SJCRH30 (cell line): ENCODE data around the gene METTL21C. TPM values are rescaled to one million over a fixed set of nuclear protein-coding genes. Genes with fewer than 3 reads are reported as not detected.
A peak's percentile ranks its signal among the peaks of the same experiment; 100 is the strongest.

ENCODE experiments used
- DNase-seq, 2 experiments: peaks; one replicate each; pipeline ENCODE4 v3.0.0-alpha.2; 2015 to 2020
- H3K27ac ChIP-seq: fragments of 250-450 bp; sonication (Bioruptor Pico); 2 replicates; pipeline ENCODE4 v1.5.1; 2020; ENCODE audit warnings: mild to moderate bottlenecking, moderate library complexity
- H3K27me3 ChIP-seq: fragments of 250-450 bp; sonication (Bioruptor Pico); 2 replicates; pipeline ENCODE4 v1.5.1; 2020; ENCODE audit warnings: mild to moderate bottlenecking, moderate library complexity
- H3K36me3 ChIP-seq: fragments of 250-450 bp; sonication (Bioruptor Pico); 2 replicates; pipeline ENCODE4 v1.5.1; 2020; ENCODE audit warnings: mild to moderate bottlenecking, moderate library complexity
- H3K4me1 ChIP-seq: fragments of 250-450 bp; sonication (Bioruptor Pico); 2 replicates; pipeline ENCODE4 v1.5.1; 2020; ENCODE audit warnings: mild to moderate bottlenecking, moderate library complexity
- H3K4me3 ChIP-seq: fragments of 250-450 bp; sonication (Bioruptor Pico); 2 replicates; pipeline ENCODE4 v1.5.1; 2020; ENCODE audit warnings: mild to moderate bottlenecking, moderate library complexity
- H3K9me3 ChIP-seq: fragments of 250-450 bp; sonication (Bioruptor Pico); replicated peaks from 2 replicates; pipeline ENCODE4 v1.5.1; 2020; ENCODE audit warnings: mild to moderate bottlenecking, moderate library complexity
- total RNA-seq: library from RNA; depleted of rRNA; stranded (reverse); fragments of >200 nt; shearing (Covaris generic); gene quantifications from 2 replicates; pipeline ENCODE4 v1.2.3, GENCODE V29; 2014

METTL21C gene
- total RNA-seq, 1 experiment from 2014 or later = not detected

- DNase-seq = no peak
- H3K36me3 ChIP-seq = peaks cover 53% of the 10 kb centered on the region
- no peak overlapping the region for H3K27ac ChIP-seq
Observed at GRCh38 chr13:102659168-102659713, 35.6 kb downstream of the METTL21C start.

GRCh38 chr13:102658660-102659059, 36.2 kb downstream of the METTL21C start:
- DNase-seq = no peak
- Histone ChIP-seq H3K4me3 (no peak overlapping the region), H3K27me3 (no peaks in the 10 kb centered on the region), H3K27ac (no peak overlapping the region), H3K9me3 (0 out of 2 replicates have a peak, but pooled peaks cover 3% of the 10 kb centered on the region), H3K4me1 (no peaks in the 10 kb centered on the region), H3K36me3 (peaks cover 53% of the 10 kb centered on the region)

More at GRCh38 chr13:102659168-102659713, 35.6 kb downstream of the METTL21C start:
- Histone ChIP-seq H3K9me3 (0 out of 2 replicates have a peak, but pooled peaks cover 3% of the 10 kb centered on the region), H3K27me3 (no peaks in the 10 kb centered on the region), H3K4me1 (no peaks in the 10 kb centered on the region), H3K4me3 (no peak overlapping the region)

- Histone ChIP-seq H3K4me1 (no peaks in the 10 kb centered on the region), H3K4me3 (no peak overlapping the region), H3K36me3 (peaks cover 58% of the 10 kb centered on the region), H3K9me3 (0 out of 2 replicates have a peak, but pooled peaks cover 3% of the 10 kb centered on the region), H3K27ac (no peak overlapping the region), H3K27me3 (no peaks in the 10 kb centered on the region)
- DNase-seq = no peak
Observed at GRCh38 chr13:102657630-102658029, 37.2 kb downstream of the METTL21C start.

GRCh38 chr13:102654756-102655155, 40.1 kb downstream of the METTL21C start:
- Histone ChIP-seq H3K36me3 (peaks cover 65% of the 10 kb centered on the region), H3K27me3 (no peaks in the 10 kb centered on the region; the same call in 1 of the 2 replicates), H3K4me3 (no peak overlapping the region), H3K27ac (no peak overlapping the region), H3K9me3 (0 out of 2 replicates have a peak, but pooled peaks cover 3% of the 10 kb centered on the region), H3K4me1 (peaks cover 13% of the 10 kb centered on the region)
- peak in 1 of 2 experiments; percentile 3 for DNase-seq

- no peak for DNase-seq
- H3K27ac ChIP-seq = no peak overlapping the region
- peaks cover 13% of the 10 kb centered on the region for H3K4me1 ChIP-seq
- no peaks in the 10 kb centered on the region for H3K9me3 ChIP-seq
- H3K4me3 ChIP-seq = no peak overlapping the region
- no peaks in the 10 kb centered on the region; the same call in 1 of the 2 replicates for H3K27me3 ChIP-seq
- H3K36me3 ChIP-seq = peaks cover 63% of the 10 kb centered on the region
Observed at GRCh38 chr13:102651892-102652291, 43.0 kb downstream of the METTL21C start.

- Histone ChIP-seq H3K27me3 (no peaks in the 10 kb centered on the region; the same call in 1 of the 2 replicates), H3K4me1 (peaks cover 13% of the 10 kb centered on the region), H3K4me3 (no peak overlapping the region), H3K9me3 (no peaks in the 10 kb centered on the region), H3K27ac (no peak overlapping the region; the same call in 1 of the 2 replicates), H3K36me3 (peaks cover 65% of the 10 kb centered on the region)
- DNase-seq = no peak
Observed at GRCh38 chr13:102651392-102651791, 43.5 kb downstream of the METTL21C start.

GRCh38 chr13:102650444-102650843, 44.4 kb downstream of the METTL21C start:
- no peak overlapping the region for H3K4me3 ChIP-seq
- no peaks in the 10 kb centered on the region; the same call in 1 of the 2 replicates for H3K27me3 ChIP-seq
- H3K9me3 ChIP-seq = no peaks in the 10 kb centered on the region
- H3K27ac ChIP-seq = peak overlapping the region; percentile 8; the same call in 1 of the 2 replicates
- H3K4me1 ChIP-seq = peaks cover 13% of the 10 kb centered on the region
- peaks cover 66% of the 10 kb centered on the region for H3K36me3 ChIP-seq
- DNase-seq = peak in 1 of 2 experiments; percentile 12

- peaks cover 75% of the 10 kb centered on the region for H3K36me3 ChIP-seq
- no peak overlapping the region for H3K4me3 ChIP-seq
- no peaks in the 10 kb centered on the region; the same call in 1 of the 2 replicates for H3K27me3 ChIP-seq
- no peaks in the 10 kb centered on the region for H3K9me3 ChIP-seq
- no peak overlapping the region for H3K27ac ChIP-seq
- no peak for DNase-seq
- H3K4me1 ChIP-seq = peaks cover 13% of the 10 kb centered on the region
Observed at GRCh38 chr13:102648046-102648445, 46.8 kb downstream of the METTL21C start.

- Histone ChIP-seq H3K4me3 (no peak overlapping the region), H3K27ac (no peak overlapping the region), H3K36me3 (peaks cover 73% of the 10 kb centered on the region), H3K9me3 (no peaks in the 10 kb centered on the region), H3K4me1 (peaks cover 7% of the 10 kb centered on the region), H3K27me3 (no peaks in the 10 kb centered on the region; the same call in 1 of the 2 replicates)
- no peak for DNase-seq
Observed at GRCh38 chr13:102645701-102646100, 49.1 kb downstream of the METTL21C start.

GRCh38 chr13:102643656-102644055, 51.2 kb downstream of the METTL21C start:
- Histone ChIP-seq H3K4me1 (no peaks in the 10 kb centered on the region), H3K27me3 (no peaks in the 10 kb centered on the region), H3K9me3 (no peaks in the 10 kb centered on the region), H3K4me3 (no peak overlapping the region), H3K27ac (no peak overlapping the region), H3K36me3 (peaks cover 65% of the 10 kb centered on the region)
- no peak for DNase-seq

GRCh38 chr13:102642475-102642874, 52.4 kb downstream of the METTL21C start:
- H3K36me3 ChIP-seq = peaks cover 67% of the 10 kb centered on the region
- H3K27ac ChIP-seq = no peak overlapping the region
- no peaks in the 10 kb centered on the region for H3K27me3 ChIP-seq
- H3K9me3 ChIP-seq = no peaks in the 10 kb centered on the region
- H3K4me1 ChIP-seq = no peaks in the 10 kb centered on the region
- no peak overlapping the region for H3K4me3 ChIP-seq
- DNase-seq = no peak

GRCh38 chr13:102642029-102642428, 52.8 kb downstream of the METTL21C start:
- H3K36me3 ChIP-seq = peaks cover 67% of the 10 kb centered on the region
- no peak overlapping the region for H3K27ac ChIP-seq
- H3K27me3 ChIP-seq = no peaks in the 10 kb centered on the region
- H3K4me1 ChIP-seq = no peaks in the 10 kb centered on the region
- no peaks in the 10 kb centered on the region for H3K9me3 ChIP-seq
- H3K4me3 ChIP-seq = no peak overlapping the region
- no peak for DNase-seq

GRCh38 chr13:102638741-102639140, 56.1 kb downstream of the METTL21C start:
- H3K36me3 ChIP-seq = peaks cover 63% of the 10 kb centered on the region

More at GRCh38 chr13:102638741-102639140, 56.1 kb downstream of the METTL21C start:
- Histone ChIP-seq H3K27ac (no peak overlapping the region), H3K9me3 (no peaks in the 10 kb centered on the region), H3K4me1 (no peaks in the 10 kb centered on the region), H3K4me3 (no peak overlapping the region), H3K27me3 (no peaks in the 10 kb centered on the region)
- no peak for DNase-seq
